ENCODE data around the gene SMC3.

- no peak for TF ChIP-seq POLR2AphosphoS5 (IDR thresholded peaks at IDR 0.05)
- no peak for TF ChIP-seq CTCF (IDR thresholded peaks at IDR 0.05)
Measured at GRCh38 chr10:110523736-110524135, 43.8 kb upstream of the SMC3 start.

All from breast epithelium (tissue), 3 donors.